GM12892 (cell line): ENCODE measurements around the gene NACC2.
"Not testable (repeated sequence)": the region's sequence is repeated elsewhere in the genome, so short reads cannot be mapped to it uniquely, and the experiment has no call there.

Experiments used
- DNase-seq: peaks from one replicate; pipeline ENCODE4 v3.0.0; 2011; ENCODE audit not compliant: insufficient read length
- FAIRE-seq: peaks from 2 replicates; lab custom pipeline; 2011; peaks lifted over from hg19 to GRCh38; lab: Jason Lieb, UNC
- POLR2A ChIP-seq: IDR thresholded peaks from 2 replicates; pipeline ENCODE4 v1.6.1; 2011; ENCODE audit warnings: low read depth, low read length, control low read depth
- POLR2AphosphoS5 ChIP-seq: IDR thresholded peaks from 2 replicates; pipeline ENCODE4 v1.6.1; 2011; ENCODE audit warnings: low read depth, low read length, control low read depth
- TAF1 ChIP-seq: IDR thresholded peaks from 2 replicates; pipeline ENCODE4 v1.6.1; 2011; ENCODE audit warnings: low read depth, mild to moderate bottlenecking, control low read depth, low read length, borderline replicate concordance

The NACC2 gene

GRCh38 chr9:135973277-135974219, 121.5 kb downstream of the NACC2 start:
- DNase-seq (no peak), FAIRE-seq (no peak)
- no peak for TF ChIP-seq POLR2A
- TF ChIP-seq POLR2AphosphoS5 = no peak
- TF ChIP-seq TAF1 = no peak

GRCh38 chr9:135971892-135972291, 123.2 kb downstream of the NACC2 start:
- no peak for TF ChIP-seq TAF1
- TF ChIP-seq POLR2AphosphoS5 = no peak
- TF ChIP-seq POLR2A = no peak
- DNase-seq (no peak), FAIRE-seq (no peak)

- FAIRE-seq (no peak), DNase-seq (no peak)
- TF ChIP-seq POLR2A (no peak), POLR2AphosphoS5 (no peak)
Measured at GRCh38 chr9:135971111-135971766, 123.8 kb downstream of the NACC2 start.

GRCh38 chr9:135970128-135970815, 124.8 kb downstream of the NACC2 start:
- DNase-seq = no peak
- no peak for FAIRE-seq
- TF ChIP-seq POLR2AphosphoS5 = no peak
- no peak for TF ChIP-seq TAF1
- TF ChIP-seq POLR2A = no peak

- DNase-seq = no peak
- no peak for TF ChIP-seq POLR2A
- TF ChIP-seq TAF1 = no peak
- no peak for TF ChIP-seq POLR2AphosphoS5
Measured at GRCh38 chr9:135969064-135969683, 125.9 kb downstream of the NACC2 start.

GRCh38 chr9:135968601-135969000, 126.5 kb downstream of the NACC2 start:
- no peak for FAIRE-seq
- TF ChIP-seq POLR2AphosphoS5 (no peak), TAF1 (no peak), POLR2A (no peak)
- no peak for DNase-seq

More at GRCh38 chr9:135969064-135969683, 125.9 kb downstream of the NACC2 start:
- no peak for FAIRE-seq

- DNase-seq (no peak), FAIRE-seq (no peak)
- TF ChIP-seq POLR2A (no peak), TAF1 (no peak), POLR2AphosphoS5 (no peak)
Measured at GRCh38 chr9:135968083-135968476, 127.0 kb downstream of the NACC2 start.

- not testable (repeated sequence) for FAIRE-seq, DNase-seq
Measured at GRCh38 chr9:135966916-135967260, 128.2 kb downstream of the NACC2 start.

GRCh38 chr9:135965124-135965756, 129.8 kb downstream of the NACC2 start:
- TF ChIP-seq POLR2AphosphoS5 (no peak), POLR2A (no peak), TAF1 (no peak)
- DNase-seq (no peak), FAIRE-seq (no peak)

- TF ChIP-seq TAF1 (no peak), POLR2AphosphoS5 (no peak), POLR2A (no peak)
- DNase-seq = no peak
- no peak for FAIRE-seq
Measured at GRCh38 chr9:135963938-135964337, 131.2 kb downstream of the NACC2 start.

- TF ChIP-seq POLR2AphosphoS5 = no peak
- no peak for FAIRE-seq
Measured at GRCh38 chr9:135963338-135963737, 131.8 kb downstream of the NACC2 start.

More at GRCh38 chr9:135963338-135963737, 131.8 kb downstream of the NACC2 start:
- no peak for DNase-seq
